AML-193 (cell line): ENCODE data around the gene FKBP1B.
"Not testable (repeated sequence)": the region's sequence is repeated elsewhere in the genome, so short reads cannot be mapped to it uniquely, and the experiment has no call there.

Experiments used
- DNase-seq, 2 experiments: peaks; one replicate each; lab custom pipeline; 2025; lab: John Stamatoyannopoulos, UW

FKBP1B gene

GRCh38 chr2:24058564-24059271, 9.2 kb downstream of the FKBP1B start:
- DNase-seq: peak in 1 of 2 experiments; percentile 7

- no peak for DNase-seq
These were observed 15.8 kb downstream of the FKBP1B start for GRCh38 chr2:24065341-24065740.

DNA sequence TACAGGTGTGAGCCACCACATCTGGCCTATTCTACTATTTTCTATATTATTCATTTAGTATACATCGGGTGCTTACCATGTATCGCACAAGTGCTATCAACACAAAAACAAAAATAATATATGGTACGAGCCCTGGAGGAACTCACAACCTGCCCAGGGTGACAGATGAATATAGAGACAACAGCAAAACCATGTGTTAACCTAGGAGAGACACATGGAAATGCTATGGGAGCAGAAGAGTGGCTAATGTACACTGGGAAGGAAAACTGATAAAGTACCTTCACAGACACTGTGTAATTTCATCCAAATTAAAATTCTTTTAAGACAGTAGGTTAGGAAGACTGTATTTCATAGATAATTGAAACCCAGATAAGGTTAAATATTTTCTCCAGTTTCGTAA, 22.7 kb downstream of the FKBP1B start:
- DNase-seq: no peak

DNA sequence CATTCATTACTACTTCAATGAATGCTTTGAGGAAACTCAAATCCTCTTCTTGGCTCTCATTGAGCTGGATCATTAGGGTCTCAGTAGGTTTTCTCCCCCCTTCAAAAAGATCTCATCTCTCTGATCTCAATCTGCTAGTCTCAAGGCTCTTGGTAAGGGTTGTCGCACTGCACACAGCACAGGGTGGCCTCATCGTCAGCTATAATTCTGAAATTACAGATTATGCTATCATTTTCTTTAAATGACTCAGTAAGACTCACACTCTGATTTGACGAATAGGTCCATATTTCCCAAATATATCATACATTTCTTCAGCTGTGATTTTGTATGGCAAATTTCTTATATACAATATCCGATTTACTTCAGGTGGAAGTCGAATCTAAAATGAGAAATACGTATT, 24.3 kb downstream of the FKBP1B start:
- no peak for DNase-seq

DNA sequence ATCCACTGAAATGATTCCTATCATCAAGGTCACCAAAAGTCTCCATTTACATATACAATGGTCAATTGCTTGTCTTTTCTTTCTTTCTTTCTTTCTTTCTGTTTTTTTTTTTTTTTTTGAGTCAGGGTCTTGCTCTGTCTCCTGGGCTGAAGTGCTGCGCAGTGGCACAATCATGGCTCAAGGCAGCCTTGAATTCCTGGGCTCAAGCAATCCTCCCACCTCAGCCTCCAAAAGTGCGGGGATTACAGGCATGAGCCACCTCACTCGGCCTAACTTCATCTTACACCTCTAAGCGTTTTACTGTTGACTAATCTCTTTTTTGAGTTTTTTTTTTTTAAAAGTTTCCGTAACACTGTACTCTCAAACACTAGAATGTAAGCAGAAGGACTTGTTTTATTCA, 25.7 kb downstream of the FKBP1B start:
- no peak for DNase-seq

GRCh38 chr2:24075915-24076848, 26.6 kb downstream of the FKBP1B start, which contains the start of gene SF3B6:
TSS of gene SF3B6 (minus strand) at chr2:24076326. CDS start at chr2:24076229, 97 bp downstream.
- DNase-seq: peak; percentile 96 to 97

DNA sequence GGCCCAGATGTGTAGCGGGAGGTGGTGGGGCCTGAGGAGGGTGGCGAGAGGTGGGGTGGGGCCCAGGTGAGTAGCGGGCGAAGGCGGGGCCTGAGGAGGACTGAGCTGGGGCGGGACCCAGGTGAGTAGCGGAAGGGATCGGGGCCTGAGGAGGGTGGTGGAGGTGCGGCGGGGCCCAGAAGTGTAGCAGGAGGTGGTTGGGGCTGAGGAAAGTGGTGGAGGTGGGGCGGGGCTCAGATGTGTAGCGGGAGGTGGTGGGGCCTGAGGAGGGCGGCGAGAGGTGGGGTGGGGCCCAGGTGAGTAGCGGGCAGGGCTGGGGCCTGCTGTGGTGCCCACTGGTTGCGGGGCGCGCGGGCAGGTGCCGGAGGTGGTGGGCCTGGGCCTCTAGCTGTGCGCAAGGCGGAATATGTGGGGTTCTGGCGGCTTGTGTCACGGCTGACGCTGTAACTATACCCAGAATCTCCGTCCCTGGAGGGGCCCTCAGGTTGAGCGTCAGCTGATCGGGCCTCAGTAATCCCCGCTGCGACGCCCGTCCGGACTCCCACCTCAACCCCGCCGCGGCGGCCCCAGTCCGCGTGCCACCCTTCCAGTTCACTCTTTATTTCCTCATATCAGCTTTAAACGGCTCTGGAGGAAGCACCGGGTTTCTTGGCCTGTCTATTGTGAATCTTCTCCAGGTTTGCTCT, 27.5 kb downstream of the FKBP1B start:
- peak; percentile 42 to 46 for DNase-seq

- no peak for DNase-seq
These were observed 28.0 kb downstream of the FKBP1B start for GRCh38 chr2:24077535-24077877.

DNA sequence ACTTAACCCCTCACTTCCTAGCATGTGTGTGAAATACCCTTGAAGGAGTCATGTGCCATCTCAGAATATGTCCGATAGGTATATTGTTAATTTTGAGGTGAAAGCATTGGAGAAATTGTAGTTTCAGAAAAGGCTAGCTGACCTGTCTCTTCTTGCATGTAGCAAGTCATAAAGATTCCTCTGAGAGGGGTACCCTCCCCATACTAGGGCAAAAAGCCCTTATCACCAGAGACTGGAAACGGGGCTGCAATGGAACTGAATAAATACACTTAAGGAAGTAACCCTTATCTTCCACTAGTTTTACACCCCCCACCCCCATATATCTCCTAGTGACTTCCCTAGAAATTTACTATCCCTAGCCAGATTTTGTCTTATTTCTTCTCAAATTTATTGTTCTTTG, 28.3 kb downstream of the FKBP1B start:
- DNase-seq: no peak

DNA sequence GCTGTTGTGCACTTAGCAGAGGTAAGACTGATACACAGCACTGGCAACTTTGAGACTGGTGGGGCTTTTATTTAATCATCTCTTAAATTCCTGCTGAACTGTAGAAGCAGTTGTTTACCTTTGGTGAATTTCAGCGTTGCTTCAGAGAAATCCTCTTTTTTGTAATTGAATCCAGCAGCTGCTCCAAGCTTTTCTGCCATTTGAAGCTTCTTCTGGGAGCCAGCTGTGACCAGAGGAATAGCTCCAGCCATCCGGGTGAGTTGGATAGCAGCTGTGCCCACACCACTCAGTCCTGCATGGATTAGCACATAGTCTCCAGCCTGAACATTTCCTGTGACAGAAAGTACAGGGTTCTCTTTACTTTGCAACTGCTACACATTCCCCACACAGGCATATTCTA, 31.2 kb downstream of the FKBP1B start:
- no peak for DNase-seq

- DNase-seq: no peak
These were observed 33.4 kb downstream of the FKBP1B start for GRCh38 chr2:24082787-24083566.

- DNase-seq: peak; percentile 84 to 88
These were observed 34.2 kb downstream of the FKBP1B start for GRCh38 chr2:24083567-24084385.

- DNase-seq: peak; percentile 76 to 84
These were observed 35.1 kb downstream of the FKBP1B start, which contains the start of gene TP53I3 for GRCh38 chr2:24084386-24085199. TSS of gene TP53I3 (minus strand) at chr2:24084834. CDS start at chr2:24084326, 508 bp downstream.

- no peak for DNase-seq
These were observed 35.6 kb downstream of the FKBP1B start for GRCh38 chr2:24085200-24085489.

- no peak for DNase-seq
These were observed 36.7 kb downstream of the FKBP1B start for GRCh38 chr2:24086241-24086640.

DNA sequence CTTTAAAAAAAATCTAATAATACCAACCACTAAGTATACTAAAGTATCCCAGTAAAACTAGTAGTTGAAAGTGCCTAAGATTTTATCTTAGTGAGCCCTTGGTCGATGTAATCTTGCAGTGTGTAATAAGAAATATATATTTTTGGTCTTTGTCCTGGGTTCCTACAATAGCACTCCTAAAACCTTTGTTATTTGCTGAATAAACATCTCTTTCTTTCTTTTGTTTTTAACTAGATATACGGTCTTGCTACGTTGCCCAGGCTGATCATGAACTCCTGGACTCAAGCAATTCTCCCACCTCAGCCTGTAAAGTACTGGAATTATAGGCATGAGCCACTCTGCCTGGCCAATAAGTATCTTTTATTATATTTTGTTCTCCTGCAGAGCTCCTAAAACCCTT, 37.5 kb downstream of the FKBP1B start:
- DNase-seq: no peak

GRCh38 chr2:24088821-24089359, 39.3 kb downstream of the FKBP1B start:
- no peak for DNase-seq

- DNase-seq: not testable (repeated sequence)
These were observed 43.7 kb downstream of the FKBP1B start for GRCh38 chr2:24093270-24093669.

DNA sequence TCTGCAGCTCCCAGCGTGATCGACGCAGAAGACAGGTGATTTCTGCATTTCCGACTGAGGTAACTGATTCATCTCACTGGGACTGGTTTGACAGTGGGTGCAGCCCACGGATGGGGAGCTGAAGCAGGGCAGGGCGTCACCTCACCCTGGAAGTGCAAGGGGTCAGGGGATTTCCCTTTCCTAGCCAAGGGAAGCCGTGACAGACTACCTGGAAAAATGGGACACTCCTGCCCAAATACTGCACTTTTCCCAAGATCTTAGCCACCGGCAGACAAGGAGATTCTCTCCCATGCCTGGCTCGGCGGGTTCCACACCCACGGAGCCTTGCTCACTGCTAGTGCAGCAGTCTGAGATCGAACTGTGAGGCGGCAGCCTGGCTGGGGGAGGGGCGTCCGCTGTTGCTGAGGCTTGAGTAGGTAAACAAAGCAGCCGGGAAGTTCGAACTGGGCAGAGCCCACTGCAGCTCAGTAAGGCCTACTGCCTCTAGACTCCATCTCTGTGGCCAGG, 45.7 kb downstream of the FKBP1B start:
- not testable (repeated sequence) for DNase-seq

GRCh38 chr2:24100732-24101131, 51.2 kb downstream of the FKBP1B start:
- not testable (repeated sequence) for DNase-seq
